Pulmonary artery endothelial cell (primary cell): ENCODE results near the gene ART3. TPM values are rescaled to one million over a fixed set of nuclear protein-coding genes. Genes with fewer than 3 reads are reported as not detected.

Source experiments
- DNase-seq: peaks from one replicate; pipeline ENCODE4 v3.0.0-alpha.2; 2011; ENCODE audit warnings: low read depth, low spot score
- total RNA-seq: library from RNA; depleted of rRNA; stranded (reverse); fragments of >200 nt; gene quantifications from 2 replicates; pipeline ENCODE4 v1.2.3, GENCODE V29; 2014

Gene ART3
- total RNA-seq, 1 donor from 2014 or later: not detected

DNA sequence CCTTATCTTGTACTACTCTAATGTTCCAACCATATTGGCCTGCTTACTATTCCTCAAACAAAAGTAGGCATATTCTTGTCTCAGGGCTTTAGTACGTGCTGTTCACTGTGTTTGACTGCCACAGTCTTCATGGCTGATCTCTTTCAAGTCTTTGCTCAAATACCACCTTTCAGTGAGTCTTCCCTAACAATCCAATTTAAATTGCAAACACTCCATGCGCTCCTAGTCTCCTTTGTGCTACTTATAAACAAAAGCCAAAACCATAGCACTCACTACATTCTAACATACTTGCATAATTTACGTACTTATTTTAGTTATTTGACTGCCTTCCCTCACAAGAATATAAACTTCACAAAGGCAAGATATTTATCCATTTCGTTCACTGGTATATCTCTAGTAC lies 1.7 kb upstream of the ART3 start:
- no peak for DNase-seq

DNA sequence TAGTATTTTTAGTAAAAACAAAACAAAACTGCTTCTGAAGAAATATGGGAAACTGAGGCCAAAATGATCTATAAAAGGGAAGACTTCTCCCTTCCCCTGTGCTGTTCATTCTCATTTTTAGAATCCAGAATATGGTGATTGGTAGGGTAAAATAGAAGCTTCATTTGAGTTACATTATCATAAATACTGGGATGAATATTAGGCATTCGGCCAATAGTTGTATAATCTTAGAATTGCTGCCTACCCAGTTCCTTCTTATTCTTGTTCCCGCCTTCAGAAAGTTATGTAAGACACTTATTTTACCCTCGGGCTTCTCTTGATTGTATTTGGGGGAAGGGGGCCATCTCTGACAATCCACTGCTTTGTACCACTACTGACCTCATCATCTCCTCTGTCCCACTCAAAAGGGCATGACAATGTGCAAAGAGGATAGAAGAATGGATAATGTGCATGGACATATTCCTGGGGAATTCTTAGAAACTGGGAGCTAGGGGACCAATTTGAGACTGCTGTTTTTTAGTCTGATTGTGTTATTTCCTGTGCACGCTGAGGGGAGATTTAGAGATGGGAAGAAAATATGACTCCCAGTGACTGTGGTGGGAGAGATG lies 588 bp downstream of the ART3 start:
- no peak for DNase-seq

GRCh38 chr4:76078033-76078613 lies 3.6 kb downstream of the ART3 start:
- no peak for DNase-seq

DNA sequence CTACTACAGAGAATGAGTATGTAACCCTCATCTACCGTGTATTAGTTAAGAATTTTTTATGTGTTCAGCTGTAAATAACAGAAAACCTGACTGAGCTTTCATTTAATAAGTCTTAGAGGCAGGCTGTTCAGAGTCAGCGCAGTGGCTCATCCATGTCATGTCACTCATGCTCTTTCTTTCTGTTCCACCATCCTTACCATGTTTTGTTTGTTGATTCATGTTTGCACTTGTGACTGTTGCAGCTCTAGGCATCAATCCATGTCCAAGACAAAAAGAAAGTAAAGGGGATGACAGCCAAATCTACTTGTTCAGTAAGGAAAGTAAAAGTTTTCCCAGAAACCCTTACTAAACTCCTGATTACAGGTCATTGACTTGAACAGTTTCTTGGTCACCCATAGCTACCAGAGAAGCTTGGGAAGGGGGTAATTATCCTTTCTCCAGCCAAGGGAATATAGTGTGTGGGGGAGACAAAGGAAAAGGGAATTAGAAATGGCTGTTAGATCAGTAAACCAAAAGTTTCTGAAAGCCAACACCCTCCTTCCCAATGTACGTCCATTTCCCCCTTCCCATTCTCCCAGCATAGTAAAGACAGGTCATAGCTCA lies 9.0 kb downstream of the ART3 start:
- no peak for DNase-seq

DNA sequence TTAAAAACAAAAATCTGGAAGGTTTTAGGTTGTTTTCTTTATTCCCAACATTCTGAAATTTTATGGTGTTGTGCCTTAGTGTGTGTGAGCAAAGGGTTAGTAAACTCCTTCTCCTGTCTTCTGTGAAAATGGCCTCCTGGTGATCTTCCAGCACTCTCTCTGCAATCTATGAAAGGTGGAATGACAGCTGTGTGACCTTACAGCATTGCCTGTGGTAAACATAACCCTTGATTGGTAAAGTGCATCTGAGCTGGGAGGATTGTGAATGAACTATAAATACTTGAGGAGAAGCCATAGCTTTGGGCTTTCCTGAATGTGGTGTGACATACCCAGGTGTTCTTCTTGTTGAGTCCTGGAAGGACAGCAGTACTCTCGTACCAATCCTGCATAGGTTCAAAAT lies 10.0 kb downstream of the ART3 start:
- DNase-seq: no peak

GRCh38 chr4:76087007-76087769 lies 12.7 kb downstream of the ART3 start:
- peak; percentile 33 for DNase-seq

DNA sequence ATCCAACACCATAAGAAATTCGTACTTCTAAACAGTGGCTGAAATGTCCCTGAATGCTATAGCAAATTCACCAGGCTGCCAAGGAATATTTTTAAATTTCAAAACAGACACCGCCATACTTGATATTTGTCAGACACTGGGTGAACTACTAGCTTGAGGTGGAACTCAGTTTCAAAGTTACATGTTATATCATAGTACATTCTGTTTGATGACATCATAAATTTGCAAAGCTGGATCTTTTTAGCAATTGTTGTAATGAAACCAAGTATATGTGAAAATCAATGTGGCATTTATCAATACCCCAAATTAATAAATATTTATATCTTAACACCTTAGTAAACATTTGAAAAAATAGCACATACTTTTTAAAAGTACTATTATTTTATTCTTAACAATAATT lies 14.2 kb downstream of the ART3 start:
- DNase-seq: no peak

DNA sequence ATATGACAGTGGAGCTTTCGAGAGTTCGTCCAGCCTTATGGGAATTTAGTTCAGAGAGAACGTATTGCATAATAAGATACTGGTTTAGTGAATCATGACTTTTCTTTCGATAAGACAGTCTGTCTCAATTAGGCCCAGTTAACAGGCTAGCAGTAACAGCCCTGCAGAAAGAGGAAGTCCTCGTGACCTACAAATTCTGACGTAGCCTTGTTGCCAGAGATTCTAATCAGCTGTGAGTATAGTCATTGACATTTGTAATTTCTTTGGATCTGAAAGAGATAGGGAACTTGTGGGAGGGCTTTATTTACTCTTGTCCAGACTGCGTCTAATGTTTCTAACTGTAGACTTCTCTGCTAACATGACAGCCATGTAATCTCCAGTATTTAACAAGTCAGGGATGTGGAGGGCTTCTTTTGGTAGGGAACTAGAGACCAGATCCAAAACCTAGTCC lies 15.8 kb downstream of the ART3 start:
- DNase-seq: peak; percentile 48

DNA sequence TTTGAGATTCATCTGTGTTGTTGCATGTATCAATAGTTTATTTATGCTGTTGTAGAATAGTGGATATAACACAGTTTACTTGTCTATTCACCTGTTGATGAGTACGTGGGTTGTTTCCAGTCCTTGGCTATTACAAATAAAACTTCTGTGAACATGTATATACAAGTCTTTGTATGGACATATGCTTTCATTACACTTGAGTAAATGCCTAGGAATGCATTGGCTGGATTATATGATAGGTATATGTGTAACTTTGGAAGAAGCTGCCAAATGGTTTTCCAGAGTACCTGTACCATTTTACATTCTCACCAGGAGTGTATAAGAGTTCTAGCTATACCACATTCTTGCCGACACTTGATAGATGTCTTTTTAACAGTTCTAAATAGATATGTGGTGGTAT lies 16.5 kb downstream of the ART3 start:
- DNase-seq: no peak

GRCh38 chr4:76095568-76095967 lies 21.1 kb downstream of the ART3 start:
- DNase-seq: no peak

GRCh38 chr4:76096076-76096475 lies 21.6 kb downstream of the ART3 start:
- no peak for DNase-seq

DNA sequence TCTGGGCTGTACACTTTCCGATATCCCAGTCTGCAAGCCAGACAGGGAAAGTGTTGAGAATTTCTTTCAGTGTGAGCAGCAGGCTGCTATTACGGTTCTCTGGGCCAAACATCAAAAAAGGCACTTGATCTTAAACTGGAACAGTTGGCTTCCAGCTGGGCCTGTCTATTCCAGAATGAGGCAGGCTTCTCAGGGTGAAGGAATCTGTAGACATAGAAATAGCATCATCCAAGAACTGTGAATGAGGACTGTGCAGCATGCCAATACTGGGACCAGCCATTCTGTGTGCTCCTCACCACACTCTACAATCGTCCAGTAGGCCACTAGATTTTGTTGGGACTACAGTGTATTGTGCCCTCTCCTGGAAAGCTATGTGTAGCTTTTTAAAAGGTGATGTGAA lies 31.1 kb downstream of the ART3 start:
- no peak for DNase-seq

- DNase-seq: no peak
These were observed 31.9 kb downstream of the ART3 start for GRCh38 chr4:76106442-76106841.

DNA sequence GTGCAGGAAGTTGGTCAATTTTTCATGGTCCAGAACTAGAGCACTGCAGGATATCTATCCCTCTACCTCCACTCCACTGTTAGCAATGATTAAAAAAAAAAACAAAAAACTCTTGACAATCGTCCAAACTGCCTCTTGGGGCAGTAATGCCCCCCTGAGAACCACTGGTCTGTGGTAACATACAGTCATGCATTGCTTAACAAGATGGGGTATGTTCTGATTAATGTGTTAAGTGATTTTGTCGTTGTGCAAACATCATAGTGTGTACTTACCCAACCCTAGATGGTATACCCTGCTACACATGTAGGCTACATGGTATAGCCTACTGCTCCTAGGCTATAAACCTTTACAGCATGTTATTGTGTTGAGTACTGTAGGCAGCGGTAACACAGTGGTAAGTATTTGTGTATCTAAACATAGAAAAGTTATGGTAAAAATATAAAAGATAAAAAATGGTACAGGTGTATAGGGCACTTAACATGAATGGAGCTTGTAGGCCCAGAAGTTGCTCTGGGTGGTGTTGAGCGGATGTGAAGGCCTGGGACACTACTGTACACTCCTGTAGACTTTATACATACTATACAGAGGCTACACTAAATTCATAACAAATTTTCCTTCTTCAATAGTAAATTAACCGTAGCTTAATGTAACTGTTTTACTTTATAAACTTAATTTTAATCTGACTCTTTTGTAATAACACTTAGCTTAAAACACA lies 34.1 kb downstream of the ART3 start:
- DNase-seq: no peak

DNA sequence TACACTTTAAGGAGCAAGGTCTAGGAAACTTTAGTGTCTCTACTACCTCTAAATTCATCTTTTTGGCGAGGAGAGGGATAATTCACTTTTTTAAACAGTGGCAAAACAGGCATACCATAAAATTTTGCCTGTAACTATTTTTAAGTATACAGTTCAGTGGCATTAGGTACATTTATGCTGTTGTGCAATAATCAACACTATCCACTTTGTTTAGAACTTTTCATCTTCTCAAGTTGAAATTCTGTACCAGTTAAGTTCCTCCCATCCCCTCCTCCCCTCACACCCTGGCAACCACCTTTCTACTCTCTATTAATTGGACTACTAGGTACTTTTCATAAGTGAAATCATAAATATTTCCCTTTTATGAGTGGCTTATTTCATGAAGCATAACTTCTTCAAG lies 42.3 kb downstream of the ART3 start:
- DNase-seq: no peak

GRCh38 chr4:76117536-76117935 lies 43.0 kb downstream of the ART3 start:
- DNase-seq: no peak

DNA sequence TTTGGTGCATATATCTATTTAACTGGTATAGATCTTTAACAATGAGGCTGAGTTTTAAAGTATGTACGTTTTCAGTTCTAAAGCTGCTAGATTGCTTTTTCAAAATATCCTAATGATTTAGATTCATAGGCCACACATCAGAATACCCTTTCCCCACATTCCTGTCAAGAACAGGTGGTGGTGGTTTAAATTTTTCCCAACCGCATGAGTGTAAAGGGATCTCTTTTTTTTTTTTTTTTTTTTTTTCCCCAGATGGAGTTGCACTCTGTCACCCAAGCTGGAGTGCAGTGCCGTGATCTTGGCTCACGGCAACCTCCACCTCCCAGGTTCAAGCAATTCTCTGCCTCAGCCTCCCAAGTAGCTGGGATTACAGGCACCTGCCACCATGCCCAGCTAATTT lies 45.7 kb downstream of the ART3 start:
- DNase-seq: no peak

GRCh38 chr4:76125816-76126215 lies 51.3 kb downstream of the ART3 start:
- DNase-seq: no peak

- no peak for DNase-seq
These were observed 53.2 kb downstream of the ART3 start for GRCh38 chr4:76127754-76128153.

DNA sequence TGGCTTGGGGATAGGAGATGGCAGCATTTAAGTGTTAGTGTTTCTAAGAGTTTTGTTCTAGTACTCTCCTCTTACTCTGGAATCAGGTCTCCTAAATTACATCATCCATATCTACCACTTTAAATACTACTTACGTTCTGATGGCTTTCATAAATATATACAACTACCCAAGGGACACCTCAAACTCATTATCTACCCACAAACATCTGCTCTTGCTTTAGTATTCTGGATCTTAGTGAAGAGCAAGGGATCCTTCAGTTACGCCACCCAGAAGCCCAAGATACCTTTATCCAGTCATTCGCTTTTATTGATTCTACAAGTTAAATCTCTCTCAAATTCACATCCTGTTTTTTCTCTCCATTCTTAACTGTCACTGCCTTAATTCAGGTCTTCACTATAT lies 66.7 kb downstream of the ART3 start:
- DNase-seq: no peak

- no peak for DNase-seq
These were observed 70.0 kb downstream of the ART3 start for GRCh38 chr4:76144546-76144945.
